Esophagus squamous epithelium (tissue), 5 donors: Measurements from ENCODE around the gene COL4A3. TPM values are rescaled to one million over a fixed set of nuclear protein-coding genes. Genes with fewer than 3 reads are reported as not detected.

Experiments used
- DNase-seq: peaks from one replicate; lab custom pipeline; 2025; lab: John Stamatoyannopoulos, UW
- H3K27ac ChIP-seq, 4 donors: fragments of 200-600 bp; sonication (generic); one replicate each; pipeline ENCODE4 v1.5.1; 2016 to 2019; ENCODE audit warnings: mild to moderate bottlenecking in 1 of 4
- H3K27me3 ChIP-seq, 4 donors: fragments of 200-600 bp; sonication (generic); 1 replicate in 3 of 4; 2 replicates in 1 of 4; pipeline versions ENCODE4 v1.5.1 to v1.6.0; 2017 to 2021; ENCODE audit warnings: antibody characterized with exemption in 1 of 4
- H3K36me3 ChIP-seq, 3 donors: fragments of 200-600 bp; sonication (generic); one replicate each; pipeline ENCODE4 v1.5.1; 2016 to 2019
- H3K4me1 ChIP-seq, 3 donors: fragments of 200-600 bp; sonication (generic); one replicate each; pipeline ENCODE4 v1.5.1; 2017 to 2019
- H3K4me3 ChIP-seq, 4 donors: fragments of 200-600 bp; sonication (generic); 1 replicate in 3 of 4; 2 replicates in 1 of 4; pipeline ENCODE4 v1.5.1; 2016 to 2019; ENCODE audit warnings: mild to moderate bottlenecking in 2 of 4, moderate library complexity in 1 of 4
- H3K9me3 ChIP-seq, 3 donors: fragments of 200-600 bp; sonication (generic); one replicate each; pipeline ENCODE4 v1.5.1; 2016 to 2019
- POLR2A ChIP-seq, 4 donors: fragments of 450-650 bp; IDR thresholded peaks; one replicate each; pipeline ENCODE4 v1.6.1; 2017; ENCODE audit warnings: antibody characterized with exemption in 4 of 4, mild to moderate bottlenecking in 4 of 4, moderate library complexity in 3 of 4
- WGBS, 2 donors: methylation state at CpG; one replicate each; pipeline ENCODE4 v1.1.5; 2018; 5-methylcytosine and 5-hydroxymethylcytosine counted together
- intact Hi-C: fragments of 100-400 bp; cut with DNase I; formaldehyde crosslinking; loops from one replicate; pipeline ENCODE4 v1.15.0; 2022
- total RNA-seq, 4 donors: library from RNA; depleted of rRNA; stranded (reverse); fragments of >200 nt; gene quantifications; one replicate each; pipeline ENCODE4 v1.1.0, GENCODE V29; 2016
- TF ChIP-seq, protein P1 (sequence below), 6 experiments: fragments of 450-650 bp in 4 of 6; fragments of 200-600 bp in 2 of 6; sonication (generic) in 2 of 6; IDR thresholded peaks; one replicate each; pipeline ENCODE4 v1.5.1; 2016 to 2019; ENCODE audit warnings: antibody characterized with exemption in 6 of 6, mild to moderate bottlenecking in 4 of 6, moderate library complexity in 4 of 6
- donor health status: DM: yes; HTN: yes; CAD: no.

Gene COL4A3
- total RNA-seq, 4 donors from 2014 or later: 0.11 to 2.5 (median 0.38) TPM

GRCh38 chr2:227132986-227133385, 31.4 kb upstream of the COL4A3 start:
- H3K4me1 ChIP-seq: no peaks in the 10 kb centered on the region
- no peak overlapping the region for H3K4me3 ChIP-seq
- DNase-seq: no peak
- TF ChIP-seq POLR2A (IDR thresholded peaks at IDR 0.05): no peak
- TF ChIP-seq, protein P1, sequence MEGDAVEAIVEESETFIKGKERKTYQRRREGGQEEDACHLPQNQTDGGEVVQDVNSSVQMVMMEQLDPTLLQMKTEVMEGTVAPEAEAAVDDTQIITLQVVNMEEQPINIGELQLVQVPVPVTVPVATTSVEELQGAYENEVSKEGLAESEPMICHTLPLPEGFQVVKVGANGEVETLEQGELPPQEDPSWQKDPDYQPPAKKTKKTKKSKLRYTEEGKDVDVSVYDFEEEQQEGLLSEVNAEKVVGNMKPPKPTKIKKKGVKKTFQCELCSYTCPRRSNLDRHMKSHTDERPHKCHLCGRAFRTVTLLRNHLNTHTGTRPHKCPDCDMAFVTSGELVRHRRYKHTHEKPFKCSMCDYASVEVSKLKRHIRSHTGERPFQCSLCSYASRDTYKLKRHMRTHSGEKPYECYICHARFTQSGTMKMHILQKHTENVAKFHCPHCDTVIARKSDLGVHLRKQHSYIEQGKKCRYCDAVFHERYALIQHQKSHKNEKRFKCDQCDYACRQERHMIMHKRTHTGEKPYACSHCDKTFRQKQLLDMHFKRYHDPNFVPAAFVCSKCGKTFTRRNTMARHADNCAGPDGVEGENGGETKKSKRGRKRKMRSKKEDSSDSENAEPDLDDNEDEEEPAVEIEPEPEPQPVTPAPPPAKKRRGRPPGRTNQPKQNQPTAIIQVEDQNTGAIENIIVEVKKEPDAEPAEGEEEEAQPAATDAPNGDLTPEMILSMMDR (IDR thresholded peaks at IDR 0.05): no peak
- intact Hi-C loops: loop anchor here (5.0 kb wide), 1 partner anchor 104 kb away; no protein-coding TSS in a partner anchor
- no peaks in the 10 kb centered on the region for H3K9me3 ChIP-seq
- peaks cover 0 to 3% (median 0%) of the 10 kb centered on the region in 4 donors for H3K27me3 ChIP-seq
- no peak overlapping the region for H3K27ac ChIP-seq
- H3K36me3 ChIP-seq: no peaks in the 10 kb centered on the region
- WGBS, 2 donors: 58 to 71% methylated on average over 4 of the region's 4 CpGs

- Histone ChIP-seq H3K27me3 (no peaks in the 10 kb centered on the region), H3K4me1 (no peaks in the 10 kb centered on the region), H3K27ac (no peak overlapping the region), H3K9me3 (no peaks in the 10 kb centered on the region), H3K4me3 (no peak overlapping the region), H3K36me3 (no peaks in the 10 kb centered on the region)
- no peak for DNase-seq
- WGBS, 2 donors: 74 to 90% methylated on average over 5 of the region's 5 CpGs
- intact Hi-C loops: loop anchor here (5.0 kb wide), 1 partner anchor 103 kb away; no protein-coding TSS in a partner anchor
- no peak for TF ChIP-seq POLR2A (IDR thresholded peaks at IDR 0.05)
- TF ChIP-seq, protein P1 (IDR thresholded peaks at IDR 0.05): no peak
Observed at GRCh38 chr2:227134591-227134990, 29.8 kb upstream of the COL4A3 start.

DNA sequence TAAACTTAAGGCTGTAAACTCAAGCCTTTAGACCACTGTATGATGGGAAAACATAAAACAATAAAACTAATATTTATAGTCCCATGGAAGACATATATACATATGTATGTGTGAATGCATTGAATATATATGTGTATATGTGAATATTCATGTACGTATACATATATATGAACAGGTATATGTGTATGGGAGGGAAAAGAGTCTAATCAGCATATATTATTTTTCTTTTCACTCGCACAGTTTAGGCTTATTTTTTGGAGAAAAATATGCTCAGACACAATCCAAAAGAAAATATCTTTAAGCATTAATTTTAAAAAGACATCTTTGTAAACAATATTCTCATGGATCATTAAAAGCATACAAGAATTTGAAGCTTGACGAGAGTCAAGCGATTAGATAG, 23.1 kb upstream of the COL4A3 start:
- no peaks in the 10 kb centered on the region for H3K36me3 ChIP-seq
- intact Hi-C loops: no loop called here
- TF ChIP-seq, protein P1 (IDR thresholded peaks at IDR 0.05): no peak
- TF ChIP-seq POLR2A (IDR thresholded peaks at IDR 0.05): no peak
- WGBS, 2 donors: 75 to 81% methylated on average over 4 of the region's 4 CpGs
- H3K9me3 ChIP-seq: no peaks in the 10 kb centered on the region
- no peak overlapping the region for H3K4me3 ChIP-seq
- no peaks in the 10 kb centered on the region for H3K4me1 ChIP-seq
- no peaks in the 10 kb centered on the region for H3K27me3 ChIP-seq
- DNase-seq: no peak
- H3K27ac ChIP-seq: no peak overlapping the region

- Histone ChIP-seq H3K4me3 (no peak overlapping the region), H3K27ac (no peak overlapping the region), H3K36me3 (no peaks in the 10 kb centered on the region), H3K4me1 (no peaks in the 10 kb centered on the region), H3K9me3 (peaks cover 0 to 5% (median 0%) of the 10 kb centered on the region in 3 donors), H3K27me3 (no peaks in the 10 kb centered on the region)
- TF ChIP-seq, protein P1 (IDR thresholded peaks at IDR 0.05): no peak
- TF ChIP-seq POLR2A (IDR thresholded peaks at IDR 0.05): no peak
- 35 to 41% methylated on average over 1 of the region's 1 CpG for WGBS, 2 donors
- no peak for DNase-seq
- intact Hi-C loops: no loop called here
Observed at GRCh38 chr2:227143895-227144294, 20.5 kb upstream of the COL4A3 start.

DNA sequence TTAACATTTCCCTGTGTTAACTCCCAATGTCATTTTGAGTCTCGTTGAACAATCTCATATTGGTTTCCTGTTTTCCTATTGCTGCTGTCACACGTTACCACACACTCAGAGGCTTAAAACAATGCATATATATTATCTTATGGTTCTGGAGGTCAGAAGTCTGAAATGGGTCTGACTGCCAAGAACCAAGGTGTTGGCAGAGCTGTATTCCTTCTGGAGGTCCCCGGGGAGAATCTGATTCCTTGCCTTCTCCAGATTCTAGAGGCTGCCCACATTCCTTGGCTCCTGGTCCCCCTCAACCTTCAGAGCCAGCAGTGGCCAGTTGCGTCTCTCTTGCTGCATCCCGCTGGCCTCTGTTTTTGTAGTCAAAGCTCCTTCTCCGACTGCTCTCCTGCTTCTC, 18.0 kb upstream of the COL4A3 start:
- H3K4me1 ChIP-seq: no peaks in the 10 kb centered on the region
- H3K9me3 ChIP-seq: peaks cover 0 to 5% (median 0%) of the 10 kb centered on the region in 3 donors
- no peak for TF ChIP-seq POLR2A (IDR thresholded peaks at IDR 0.05)
- TF ChIP-seq, protein P1 (IDR thresholded peaks at IDR 0.05): no peak
- H3K36me3 ChIP-seq: no peaks in the 10 kb centered on the region
- no peaks in the 10 kb centered on the region for H3K27me3 ChIP-seq
- H3K27ac ChIP-seq: no peak overlapping the region
- WGBS, 2 donors: 79 to 84% methylated on average over 6 of the region's 6 CpGs
- no peak overlapping the region for H3K4me3 ChIP-seq
- no peak for DNase-seq
- intact Hi-C loops: no loop called here
